Thyroid gland (tissue), 4 donors: ENCODE data around the gene DPYD. TPM values are rescaled to one million over a fixed set of nuclear protein-coding genes. Genes with fewer than 3 reads are reported as not detected.

Experiments
- DNase-seq, 2 donors: peaks; one replicate each; pipeline ENCODE4 v3.0.0-alpha.2; 2019
- H3K27ac ChIP-seq, 3 donors: fragments of 200-600 bp; sonication (generic); 1 replicate in 2 of 3; 2 replicates in 1 of 3; pipeline ENCODE4 v1.5.1; 2016 to 2019; ENCODE audit warnings: mild to moderate bottlenecking in 1 of 3, moderate library complexity in 1 of 3
- H3K27me3 ChIP-seq: fragments of 200-600 bp; sonication (generic); one replicate; pipeline ENCODE4 v1.5.1; 2019
- H3K36me3 ChIP-seq, 2 donors: fragments of 200-600 bp; sonication (generic); one replicate each; pipeline ENCODE4 v1.5.1; 2016 to 2019
- H3K4me1 ChIP-seq, 2 donors: fragments of 200-600 bp; sonication (generic); one replicate each; pipeline ENCODE4 v1.5.1; 2017 to 2019
- H3K4me3 ChIP-seq, 3 donors: fragments of 200-600 bp; sonication (generic); replicated peaks in 1 of 3; 1 replicate in 2 of 3; 2 replicates in 1 of 3; pipeline ENCODE4 v1.5.1; 2016; ENCODE audit warnings: mild to moderate bottlenecking in 1 of 3
- H3K9me3 ChIP-seq: fragments of 200-600 bp; sonication (generic); one replicate; pipeline ENCODE4 v1.5.1; 2017
- CTCF ChIP-seq, 6 experiments: fragments of 200-600 bp in 3 of 6; fragments of 450-650 bp in 3 of 6; sonication (generic) in 3 of 6; IDR thresholded peaks; one replicate each; pipeline ENCODE4 v1.5.1; 2016 to 2019; ENCODE audit warnings: antibody characterized with exemption in 6 of 6, mild to moderate bottlenecking in 2 of 6, inconsistent platforms in 1 of 6, moderate library complexity in 1 of 6
- POLR2A ChIP-seq, 2 donors: fragments of 450-650 bp; IDR thresholded peaks; one replicate each; pipeline ENCODE4 v1.6.1; 2017; ENCODE audit warnings: antibody characterized with exemption in 2 of 2, mild to moderate bottlenecking in 2 of 2, moderate library complexity in 1 of 2
- WGBS, 2 donors: methylation state at CpG; one replicate each; pipeline ENCODE4 v1.1.5; 2017; 5-methylcytosine and 5-hydroxymethylcytosine counted together
- intact Hi-C: fragments of 100-400 bp; cut with DNase I; formaldehyde crosslinking; loops from one replicate; pipeline ENCODE4 v1.15.1; 2023
- total RNA-seq, 4 donors: library from RNA; depleted of rRNA; stranded (reverse); fragments of >200 nt; gene quantifications; one replicate each; pipeline ENCODE4 v1.2.3, GENCODE V29; 2016

The DPYD gene
- total RNA-seq, 4 donors from 2014 or later, result 27.3 to 54.0 (median 39.5) TPM

GRCh38 chr1:97088391-97088790 is 832.4 kb downstream of the DPYD start:
- no peaks in the 10 kb centered on the region for H3K27me3 ChIP-seq
- H3K4me3 ChIP-seq, result no peak overlapping the region
- no peak for DNase-seq
- H3K36me3 ChIP-seq, result no peaks in the 10 kb centered on the region
- no peak overlapping the region for H3K27ac ChIP-seq
- H3K4me1 ChIP-seq, result no peaks in the 10 kb centered on the region
- intact Hi-C loops, result no loop called here
- TF ChIP-seq CTCF (IDR thresholded peaks at IDR 0.05) (no peak), POLR2A (IDR thresholded peaks at IDR 0.05) (no peak)
- H3K9me3 ChIP-seq, result no peaks in the 10 kb centered on the region
- WGBS, 2 donors, result 83 to 94% methylated on average over 1 of the region's 1 CpG

GRCh38 chr1:97084546-97084945 is 836.3 kb downstream of the DPYD start:
- no peak overlapping the region for H3K4me3 ChIP-seq
- no peak overlapping the region for H3K27ac ChIP-seq
- TF ChIP-seq POLR2A (IDR thresholded peaks at IDR 0.05) (no peak), CTCF (IDR thresholded peaks at IDR 0.05) (no peak)
- no peaks in the 10 kb centered on the region for H3K27me3 ChIP-seq
- no peak for DNase-seq
- WGBS, 2 donors, result 46 to 47% methylated on average over 2 of the region's 2 CpGs
- H3K36me3 ChIP-seq, result no peaks in the 10 kb centered on the region
- H3K9me3 ChIP-seq, result no peaks in the 10 kb centered on the region
- intact Hi-C loops, result no loop called here
- H3K4me1 ChIP-seq, result no peaks in the 10 kb centered on the region

GRCh38 chr1:97082160-97082848 is 838.5 kb downstream of the DPYD start:
- WGBS, 2 donors, result 54 to 57% methylated on average over 4 of the region's 4 CpGs

GRCh38 chr1:97078872-97079271 is 842.0 kb downstream of the DPYD start:
- Histone ChIP-seq H3K36me3 (no peaks in the 10 kb centered on the region), H3K27me3 (no peaks in the 10 kb centered on the region), H3K4me3 (no peak overlapping the region), H3K4me1 (no peaks in the 10 kb centered on the region), H3K9me3 (no peaks in the 10 kb centered on the region), H3K27ac (no peak overlapping the region)
- WGBS, 2 donors, result 88 to 97% methylated on average over 6 of the region's 6 CpGs
- intact Hi-C loops, result no loop called here
- DNase-seq, result no peak
- no peak for TF ChIP-seq CTCF (IDR thresholded peaks at IDR 0.05)
- TF ChIP-seq POLR2A (IDR thresholded peaks at IDR 0.05), result no peak

More at GRCh38 chr1:97082160-97082848, 838.5 kb downstream of the DPYD start:
- Histone ChIP-seq H3K4me3 (no peak overlapping the region), H3K27ac (no peak overlapping the region), H3K27me3 (no peaks in the 10 kb centered on the region), H3K4me1 (no peaks in the 10 kb centered on the region), H3K9me3 (no peaks in the 10 kb centered on the region), H3K36me3 (no peaks in the 10 kb centered on the region)
- no peak for TF ChIP-seq POLR2A (IDR thresholded peaks at IDR 0.05)
- TF ChIP-seq CTCF (IDR thresholded peaks at IDR 0.05), result no peak
- intact Hi-C loops, result no loop called here
- no peak for DNase-seq

- intact Hi-C loops, result no loop called here
- H3K4me1 ChIP-seq, result no peaks in the 10 kb centered on the region
- H3K27ac ChIP-seq, result no peak overlapping the region
- H3K27me3 ChIP-seq, result no peaks in the 10 kb centered on the region
- H3K36me3 ChIP-seq, result no peaks in the 10 kb centered on the region
- H3K4me3 ChIP-seq, result no peak overlapping the region
- 47 to 48% methylated on average over 2 of the region's 2 CpGs for WGBS, 2 donors
- no peaks in the 10 kb centered on the region for H3K9me3 ChIP-seq
- DNase-seq, result no peak
- no peak for TF ChIP-seq CTCF (IDR thresholded peaks at IDR 0.05)
- no peak for TF ChIP-seq POLR2A (IDR thresholded peaks at IDR 0.05)
Observed at GRCh38 chr1:97077221-97077620, 843.6 kb downstream of the DPYD start.
